HepG2 (cell line): Measurements from ENCODE around the gene B3GALT6. TPM values are rescaled to one million over a fixed set of nuclear protein-coding genes. Genes with fewer than 3 reads are reported as not detected.
"Not testable (repeated sequence)": the region's sequence is repeated elsewhere in the genome, so short reads cannot be mapped to it uniquely, and the experiment has no call there.

ENCODE experiments used
- ATAC-seq: fragments of 200-7000 bp; cut with Tn5 transposase; 3 replicates; pipeline ENCODE4 v1.9.1; 2020; ENCODE audit warnings: mild to moderate bottlenecking, moderate library complexity
- BruUV-seq: library from RNA; stranded (reverse); fragments of 400-500 nt; replicated peaks from 2 replicates; lab custom pipeline; 2021; lab: Mats Ljungman, UMichigan
- CTCF ChIA-PET: fragments of 300-600 bp; formaldehyde crosslinking; extraction: SDS; loops from one replicate; lab custom pipeline; 2021; ENCODE audit warnings: low total read pairs, inconsistent platforms, low intra/inter-chr PET ratio; lab: Yijun Ruan, JAX
- POLR2A ChIA-PET: fragments of 350-600 bp; sonication (Branson Sonifier 250); formaldehyde crosslinking; loops from one replicate; lab custom pipeline; 2020; ENCODE audit warnings: antibody characterized with exemption, inconsistent platforms; lab: Yijun Ruan, JAX
- DNase-seq: peaks from one replicate; pipeline ENCODE4 v3.0.0-alpha.2; 2015; ENCODE audit warnings: low spot score
- FAIRE-seq: peaks from 3 replicates; lab custom pipeline; 2011; peaks lifted over from hg19 to GRCh38; lab: Jason Lieb, UNC
- H2AFZ ChIP-seq: one replicate; pipeline ENCODE4 v1.6.1; 2011; ENCODE audit warnings: low read length, inconsistent platforms
- H3K27ac ChIP-seq: fragments of 300-600 bp; 3 replicates; pipeline ENCODE4 v1.8.0; 2011; ENCODE audit warnings: mixed run types, mild to moderate bottlenecking, mixed read lengths, low read length, inconsistent platforms; ENCODE audit not compliant: insufficient read depth; ENCODE audit errors: extremely low read length
- H3K27me3 ChIP-seq, 2 experiments: fragments of 200-600 bp in 1 of 2; 2 replicates in 1 of 2; 3 replicates in 1 of 2; pipeline versions ENCODE4 v1.6.0 to v1.8.0; 2011; ENCODE audit warnings: low read length in 2 of 2, mild to moderate bottlenecking in 2 of 2, moderate library complexity in 2 of 2, inconsistent platforms in 1 of 2; ENCODE audit not compliant: insufficient read depth in 2 of 2, control insufficient read depth in 1 of 2
- H3K36me3 ChIP-seq, 2 experiments: fragments of 200-600 bp in 1 of 2; replicated peaks in 1 of 2; 2 replicates in 1 of 2; 3 replicates in 1 of 2; pipeline versions ENCODE4 v1.5.1 to v1.8.0; 2011; ENCODE audit warnings: low read length in 2 of 2, inconsistent platforms in 1 of 2; ENCODE audit not compliant: insufficient read depth in 2 of 2, control insufficient read depth in 1 of 2
- H3K4me1 ChIP-seq: 2 replicates; pipeline ENCODE4 v1.5.1; 2012; ENCODE audit warnings: low read length, inconsistent platforms; ENCODE audit not compliant: insufficient read depth
- H3K4me2 ChIP-seq: 2 replicates; pipeline ENCODE4 v1.6.0; 2011; ENCODE audit warnings: low read depth, low read length, inconsistent platforms
- H3K4me3 ChIP-seq, 3 experiments: fragments of 200-600 bp in 1 of 3; sonication (generic), shearing (Covaris generic) in 1 of 3; replicated peaks in 1 of 3; 2 replicates each; pipeline ENCODE4 v1.5.1; 2011 to 2016; ENCODE audit warnings: low read length in 3 of 3, inconsistent platforms in 2 of 3, low read depth in 2 of 3, mild to moderate bottlenecking in 2 of 3, control low read depth in 1 of 3, mixed read lengths in 1 of 3; ENCODE audit not compliant: insufficient read depth in 1 of 3
- H3K79me2 ChIP-seq: one replicate; pipeline ENCODE4 v1.6.1; 2011; ENCODE audit warnings: low read length, inconsistent platforms; ENCODE audit not compliant: insufficient read depth
- H3K9ac ChIP-seq: 2 replicates; pipeline ENCODE4 v1.6.0; 2011; ENCODE audit warnings: mild to moderate bottlenecking, low read depth, low read length, inconsistent platforms; ENCODE audit not compliant: insufficient read depth
- H3K9me3 ChIP-seq: 2 replicates; pipeline ENCODE4 v1.5.1; 2012; ENCODE audit warnings: mild to moderate bottlenecking, low read length
- H4K20me1 ChIP-seq: 2 replicates; pipeline ENCODE4 v1.6.0; 2011; ENCODE audit warnings: inconsistent platforms, mild to moderate bottlenecking, low read length, moderate library complexity; ENCODE audit not compliant: insufficient read depth
- PAWR ChIP-seq: sonication (generic); formaldehyde crosslinking; IDR thresholded peaks from 2 replicates; pipeline ENCODE4 v1.4.0; 2020; ENCODE audit warnings: missing genetic modification reagents, mild to moderate bottlenecking, borderline replicate concordance
- POGZ ChIP-seq: sonication (generic); formaldehyde crosslinking; IDR thresholded peaks from 2 replicates; pipeline ENCODE4 v1.4.0; 2020; ENCODE audit warnings: mild to moderate bottlenecking, missing genetic modification reagents
- ZBTB40 ChIP-seq, 2 experiments: fragments of 450-650 bp in 1 of 2; sonication (generic) in 1 of 2; formaldehyde crosslinking in 1 of 2; IDR thresholded peaks; 2 replicates each; pipeline versions ENCODE4 v1.6.1 to v1.8.0; 2016 to 2022; ENCODE audit warnings: antibody characterized with exemption in 1 of 2, mild to moderate bottlenecking in 1 of 2, missing genetic modification reagents in 1 of 2
- ZHX2 ChIP-seq, 2 experiments: sonication (generic) in 1 of 2; formaldehyde crosslinking in 1 of 2; IDR thresholded peaks; 2 replicates each; pipeline versions ENCODE4 v1.6.1 to v1.9.0; 2014 to 2022; ENCODE audit warnings: antibody characterized with exemption in 1 of 2, borderline replicate concordance in 1 of 2, inconsistent platforms in 1 of 2, low read depth in 1 of 2, missing genetic modification reagents in 1 of 2
- WGBS: methylation state at CpG from one replicate; pipeline ENCODE4 v1.1.6; 2017; ENCODE audit warnings: low lambda C conversion rate; 5-methylcytosine and 5-hydroxymethylcytosine counted together
- in situ Hi-C: cut with HindIII; loops from 2 replicates; pipeline ENCODE4 v1.10.0; 2017; ENCODE audit warnings: low pct_unique_long_range_greater_than_20kb; ENCODE audit not compliant: extremely low pct_ligation_motif_present
- intact Hi-C: fragments of 100-400 bp; cut with micrococcal nuclease; formaldehyde crosslinking; loops from one replicate; pipeline ENCODE4 v1.10.0; 2022; ENCODE audit not compliant: unreplicated experiment
- polyA plus RNA-seq, 8 experiments: library from polyadenylated mRNA; depleted of rRNA in 3 of 8; stranded (reverse) in 7 of 8; unstranded in 1 of 8; fragments of >200 nt; fragmentation: Illumina TruSeq in 4 of 8; extraction: Trizol in 4 of 8; gene quantifications; 2 replicates each; pipeline versions ENCODE4 v1.2.1 to v1.2.3, GENCODE V29; 2011 to 2016; ENCODE audit warnings: low read depth in 4 of 8, missing spikeins in 1 of 8, mixed read lengths in 1 of 8; ENCODE audit not compliant: insufficient read depth in 1 of 8
- total RNA-seq, 5 experiments: library from RNA; depleted of rRNA; stranded (reverse); fragments of >200 nt; fragmentation: Illumina TruSeq; extraction: Trizol; gene quantifications; 2 replicates each; pipeline ENCODE4 v1.2.3, GENCODE V29; 2016; ENCODE audit warnings: low read depth in 1 of 5

B3GALT6 gene
- total and polyA plus RNA-seq, 2 of the 13 experiments (the other 11 are each of a cell fraction or from before 2014, with no cell fraction given): 3.9 to 14.2 TPM

- TF ChIP-seq ZBTB40 (IDR thresholded peaks at IDR 0.05) (no peak), ZBTB40 (CRISPR knock-in tag; IDR thresholded peaks at IDR 0.05) (no peak), POGZ (CRISPR knock-in tag) (no peak), PAWR (CRISPR knock-in tag) (no peak), ZHX2 (IDR thresholded peaks at IDR 0.05; ENCODE audit: low read depth) (no peak), ZHX2 (CRISPR knock-in tag; IDR thresholded peaks at IDR 0.05; ENCODE audit: borderline replicate concordance) (no peak)
Measured at GRCh38 chr1:1194723-1195122, 37.3 kb upstream of the B3GALT6 start (continued).

- CTCF ChIA-PET, FAIRE-seq, H3K4me3 ChIP-seq, BruUV-seq, in situ Hi-C loops, H3K27ac ChIP-seq, H4K20me1 ChIP-seq, DNase-seq, H3K9ac ChIP-seq, POLR2A ChIA-PET, H3K4me2 ChIP-seq, H3K79me2 ChIP-seq, intact Hi-C loops, H2AFZ ChIP-seq, H3K36me3 ChIP-seq, ATAC-seq: not testable (repeated sequence)
- WGBS: 63% methylated on average over 6 of the region's 6 CpGs
- H3K27me3 ChIP-seq: peaks cover 16 to 29% of the 10 kb centered on the region in 2 experiments; a peak in 4 of 5 replicates
- peaks cover 11% of the 10 kb centered on the region for H3K9me3 ChIP-seq
- H3K4me1 ChIP-seq: peaks cover 20% of the 10 kb centered on the region
Measured at GRCh38 chr1:1195726-1196125, 36.3 kb upstream of the B3GALT6 start.
